Gastroesophageal sphincter (tissue), 3 donors: ENCODE measurements around the gene ZNF689.

ENCODE experiments used
- CTCF ChIP-seq, 4 experiments: fragments of 200-600 bp in 2 of 4; fragments of 450-650 bp in 2 of 4; sonication (generic) in 1 of 4; IDR thresholded peaks; one replicate each; pipeline ENCODE4 v1.5.1; 2017 to 2019; ENCODE audit warnings: antibody characterized with exemption in 4 of 4, mild to moderate bottlenecking in 2 of 4, moderate library complexity in 2 of 4
- EP300 ChIP-seq: sonication (generic); formaldehyde crosslinking; IDR thresholded peaks from one replicate; pipeline ENCODE4 v1.6.1; 2017; ENCODE audit warnings: antibody characterized with exemption, mild to moderate bottlenecking
- POLR2A ChIP-seq, 2 donors: fragments of 450-650 bp; IDR thresholded peaks; one replicate each; pipeline ENCODE4 v1.6.1; 2017; ENCODE audit warnings: antibody characterized with exemption in 2 of 2, mild to moderate bottlenecking in 2 of 2, moderate library complexity in 1 of 2
- POLR2AphosphoS5 ChIP-seq: sonication (generic); formaldehyde crosslinking; IDR thresholded peaks from one replicate; pipeline ENCODE4 v1.6.1; 2017; ENCODE audit warnings: antibody characterized with exemption

GRCh38 chr16:30557707-30557956, 52.6 kb downstream of the ZNF689 start:
- TF ChIP-seq CTCF (IDR thresholded peaks at IDR 0.05): no peak
- TF ChIP-seq POLR2A (IDR thresholded peaks at IDR 0.05): no peak
- no peak for TF ChIP-seq POLR2AphosphoS5
- no peak for TF ChIP-seq EP300
